Upper lobe of left lung (tissue), 4 donors: ENCODE data around the gene NLGN1.

ENCODE experiments used
- CTCF ChIP-seq, 6 experiments: fragments of 450-650 bp in 4 of 6; fragments of 200-600 bp in 2 of 6; sonication (generic) in 2 of 6; IDR thresholded peaks; one replicate each; pipeline ENCODE4 v1.5.1; 2016 to 2019; ENCODE audit warnings: antibody characterized with exemption in 6 of 6
- EP300 ChIP-seq, 4 donors: sonication (generic); formaldehyde crosslinking; IDR thresholded peaks; one replicate each; pipeline ENCODE4 v1.5.1; 2017; ENCODE audit warnings: antibody characterized with exemption in 4 of 4, control low read depth in 2 of 4
- POLR2A ChIP-seq, 4 donors: fragments of 450-650 bp; IDR thresholded peaks; one replicate each; pipeline ENCODE4 v1.5.1; 2016 to 2017; ENCODE audit warnings: antibody characterized with exemption in 4 of 4, mild to moderate bottlenecking in 2 of 4
- POLR2AphosphoS5 ChIP-seq, 2 donors: sonication (generic); formaldehyde crosslinking; IDR thresholded peaks; one replicate each; pipeline ENCODE4 v1.5.1; 2017; ENCODE audit warnings: antibody characterized with exemption in 2 of 2

DNA sequence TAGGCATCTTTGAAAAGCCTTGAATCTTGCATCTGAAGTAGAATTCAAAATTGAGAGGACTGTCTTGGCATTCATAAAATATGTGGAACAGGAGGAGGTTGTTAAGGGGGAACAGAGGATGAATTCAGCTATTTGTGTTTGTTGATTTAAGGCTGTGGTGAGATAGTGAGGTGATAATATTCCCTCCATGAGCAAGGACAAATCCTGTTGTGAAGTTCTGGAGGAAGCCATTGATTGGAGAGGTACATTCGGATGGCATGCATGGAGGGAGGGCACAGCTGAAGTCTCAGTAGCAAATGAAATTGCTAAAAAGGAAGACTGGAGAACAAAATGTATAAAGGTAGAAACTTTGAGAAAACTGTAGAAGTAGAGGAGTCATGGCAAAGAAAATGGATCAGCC lies 443.8 kb downstream of the NLGN1 start:
- TF ChIP-seq POLR2A (IDR thresholded peaks at IDR 0.05) (no peak), CTCF (IDR thresholded peaks at IDR 0.05) (no peak), EP300 (IDR thresholded peaks at IDR 0.05) (no peak), POLR2AphosphoS5 (IDR thresholded peaks at IDR 0.05) (no peak)
